Testis (tissue), 2 donors: ENCODE results near the gene NPIPB12.
"Not testable (repeated sequence)": the region's sequence is repeated elsewhere in the genome, so short reads cannot be mapped to it uniquely, and the experiment has no call there.

Source experiments
- CTCF ChIP-seq, 3 experiments: fragments of 450-650 bp in 2 of 3; fragments of 200-600 bp in 1 of 3; sonication (generic) in 1 of 3; IDR thresholded peaks; one replicate each; pipeline ENCODE4 v1.5.1; 2016 to 2019; ENCODE audit warnings: antibody characterized with exemption in 3 of 3, mild to moderate bottlenecking in 2 of 3, moderate library complexity in 1 of 3
- POLR2A ChIP-seq: fragments of 450-650 bp; IDR thresholded peaks from one replicate; pipeline ENCODE4 v1.6.1; 2017; ENCODE audit warnings: antibody characterized with exemption, mild to moderate bottlenecking, moderate library complexity

DNA sequence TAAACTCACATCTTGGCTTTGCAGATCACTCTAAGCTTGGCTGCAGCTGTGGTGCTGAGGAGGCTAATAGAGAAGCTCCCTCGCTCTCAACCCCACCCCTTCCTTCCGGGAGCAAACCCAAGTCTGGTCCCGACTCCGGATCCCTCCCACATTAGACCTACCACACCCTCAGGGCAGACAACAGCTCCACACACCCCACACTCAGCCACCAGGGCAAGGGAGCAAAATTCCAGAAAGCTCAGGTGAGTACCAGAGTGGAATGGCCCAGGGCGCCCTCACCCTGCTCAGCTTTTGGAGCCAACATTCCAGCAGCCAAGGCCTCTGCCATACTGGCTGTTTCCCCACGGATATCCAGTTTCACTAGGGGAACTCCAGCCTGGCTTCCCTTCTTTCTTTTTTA lies 36.5 kb downstream of the NPIPB12 start:
- TF ChIP-seq CTCF (IDR thresholded peaks at IDR 0.05); POLR2A: not testable (repeated sequence)
